Memory B cell (primary cell): ENCODE measurements around the gene PDZRN4.

ENCODE experiments used
- ATAC-seq: fragments of 150-1000 bp; cut with Tn5 transposase; 2 replicates; pipeline ENCODE4 v1.10.0; 2021; ENCODE audit warnings: low read depth, mild to moderate bottlenecking, moderate library complexity
- DNase-seq, 2 donors: peaks; one replicate each; pipeline ENCODE4 v3.0.0; 2022; ENCODE audit warnings: low spot score in 2 of 2
- H3K27ac Mint-ChIP-seq: one replicate; pipeline ENCODE4 v1.8.0; 2022; ENCODE audit warnings: mild to moderate bottlenecking, moderate library complexity, mixed read lengths
- H3K27me3 Mint-ChIP-seq: one replicate; pipeline ENCODE4 v1.8.0; 2022; ENCODE audit warnings: mixed read lengths
- H3K36me3 Mint-ChIP-seq: one replicate; pipeline ENCODE4 v1.8.0; 2022; ENCODE audit warnings: mild to moderate bottlenecking, mixed read lengths
- H3K4me1 Mint-ChIP-seq: one replicate; pipeline ENCODE4 v1.8.0; 2022; ENCODE audit warnings: mixed read lengths
- H3K4me3 Mint-ChIP-seq: one replicate; pipeline ENCODE4 v1.8.0; 2022; ENCODE audit warnings: mild to moderate bottlenecking, moderate library complexity, mixed read lengths
- H3K9me3 Mint-ChIP-seq: one replicate; pipeline ENCODE4 v1.8.0; 2022; ENCODE audit warnings: mixed read lengths

The PDZRN4 gene

DNA sequence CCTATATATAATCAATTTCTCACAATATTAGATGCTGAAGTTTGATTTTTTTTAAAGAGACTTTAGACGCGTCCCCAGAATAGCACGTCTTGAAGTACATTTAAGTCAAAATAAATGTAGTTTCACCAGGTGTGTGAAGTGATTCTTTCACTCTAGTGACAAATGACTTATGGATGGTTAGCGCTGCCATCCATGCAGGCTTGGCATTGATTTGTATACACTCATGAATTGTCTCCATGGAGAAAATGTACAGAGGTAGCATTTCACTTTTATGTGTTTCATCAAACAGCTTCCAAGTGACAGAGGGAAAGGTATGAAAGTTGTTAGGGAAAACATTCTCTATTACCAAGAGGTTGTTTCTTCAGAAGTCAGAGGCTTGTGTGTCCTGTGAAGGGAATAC, 360.8 kb downstream of the PDZRN4 start:
- ATAC-seq (no peak), DNase-seq (no peak)
- H3K4me3 Mint-ChIP-seq: no peak overlapping the region
- no peaks in the 10 kb centered on the region for H3K36me3 Mint-ChIP-seq
- no peaks in the 10 kb centered on the region for H3K4me1 Mint-ChIP-seq
- no peak overlapping the region for H3K27ac Mint-ChIP-seq
- H3K27me3 Mint-ChIP-seq: peaks cover 8% of the 10 kb centered on the region
- H3K9me3 Mint-ChIP-seq: no peaks in the 10 kb centered on the region

DNA sequence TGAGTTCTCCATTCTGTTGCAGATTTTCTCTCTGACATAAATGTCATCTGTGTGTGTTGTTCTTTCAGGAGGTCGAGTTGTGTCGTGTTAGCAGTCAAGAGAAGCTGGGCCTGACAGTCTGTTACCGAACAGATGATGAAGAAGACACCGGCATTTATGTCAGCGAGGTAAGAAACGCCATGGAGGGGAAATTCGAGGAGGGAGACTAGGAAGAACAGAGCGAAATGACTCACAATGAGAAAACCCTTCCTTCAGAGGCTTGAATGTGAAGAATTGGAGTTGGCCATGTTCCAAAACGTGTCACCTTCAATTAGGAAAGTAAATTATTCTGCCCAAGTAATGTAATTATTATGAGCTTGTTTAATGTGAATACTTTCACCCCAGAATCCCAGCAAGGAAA, 364.5 kb downstream of the PDZRN4 start:
- no peaks in the 10 kb centered on the region for H3K36me3 Mint-ChIP-seq
- H3K27me3 Mint-ChIP-seq: peaks cover 2% of the 10 kb centered on the region
- H3K9me3 Mint-ChIP-seq: no peaks in the 10 kb centered on the region
- ATAC-seq (no peak), DNase-seq (no peak)
- no peak overlapping the region for H3K4me3 Mint-ChIP-seq
- no peak overlapping the region for H3K27ac Mint-ChIP-seq
- no peaks in the 10 kb centered on the region for H3K4me1 Mint-ChIP-seq

DNA sequence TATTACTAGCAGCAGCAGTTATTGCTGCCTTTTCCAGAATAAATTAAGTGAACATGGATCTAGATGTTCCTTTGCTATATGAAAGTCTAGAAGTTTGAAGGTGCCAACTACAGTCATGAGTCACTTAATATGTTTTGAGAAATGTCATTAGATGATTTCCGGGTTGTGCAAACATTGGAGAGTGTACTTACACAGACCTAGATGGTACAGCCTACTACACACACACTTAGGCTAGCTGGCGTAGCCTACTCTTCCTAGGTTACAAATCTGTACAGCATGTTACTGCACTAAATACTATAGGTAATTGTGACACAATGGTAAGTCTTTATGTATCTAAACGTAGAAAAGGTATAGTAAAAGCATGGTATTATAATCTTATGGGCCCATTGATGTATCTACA, 368.1 kb downstream of the PDZRN4 start:
- Mint-ChIP-seq H3K4me3 (no peak overlapping the region), H3K9me3 (no peaks in the 10 kb centered on the region), H3K4me1 (no peaks in the 10 kb centered on the region), H3K27ac (no peak overlapping the region), H3K36me3 (no peaks in the 10 kb centered on the region), H3K27me3 (peaks cover 2% of the 10 kb centered on the region)
- no peak for ATAC-seq
- DNase-seq: no peak

DNA sequence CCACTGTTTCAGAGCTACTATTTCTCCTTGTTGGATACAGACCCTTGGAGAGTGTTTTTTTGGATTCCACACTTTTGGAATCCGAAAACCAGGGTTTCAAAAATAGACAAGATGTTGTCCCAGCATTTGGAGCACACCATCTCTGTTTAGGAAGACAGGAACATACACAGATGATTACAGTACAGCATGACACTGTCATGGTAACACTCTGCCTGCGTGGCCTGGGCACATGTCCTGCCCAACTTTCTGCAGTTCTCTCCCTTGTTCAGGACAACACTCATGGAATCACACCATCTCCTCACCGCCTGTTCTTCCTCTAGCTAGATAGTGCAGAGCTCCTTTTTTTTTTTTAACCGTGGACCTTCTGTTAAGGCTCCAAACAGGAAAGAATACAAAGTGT, 369.2 kb downstream of the PDZRN4 start:
- H3K36me3 Mint-ChIP-seq: no peaks in the 10 kb centered on the region
- no peaks in the 10 kb centered on the region for H3K4me1 Mint-ChIP-seq
- DNase-seq (no peak), ATAC-seq (no peak)
- no peaks in the 10 kb centered on the region for H3K9me3 Mint-ChIP-seq
- H3K27me3 Mint-ChIP-seq: peaks cover 2% of the 10 kb centered on the region
- no peak overlapping the region for H3K4me3 Mint-ChIP-seq
- no peak overlapping the region for H3K27ac Mint-ChIP-seq

DNA sequence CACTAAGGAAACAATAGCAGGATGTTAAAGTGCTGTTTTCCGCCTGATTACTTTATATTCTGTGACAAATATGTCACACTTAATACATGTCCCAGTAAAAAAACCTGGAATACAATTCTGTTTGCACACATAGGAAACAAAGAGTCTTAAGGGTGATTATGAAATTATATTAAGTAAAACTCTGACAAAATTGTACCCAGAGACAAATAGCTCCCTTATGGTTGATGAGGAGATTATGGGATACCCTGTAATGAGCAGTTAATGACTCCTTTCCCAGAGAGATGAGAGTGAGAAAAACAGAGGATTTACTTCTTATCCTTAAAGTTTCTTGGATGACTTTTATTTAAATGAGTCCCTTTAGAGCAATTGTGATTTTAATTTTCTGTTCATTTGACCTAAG, 370.6 kb downstream of the PDZRN4 start:
- Mint-ChIP-seq H3K27ac (no peak overlapping the region), H3K9me3 (no peaks in the 10 kb centered on the region), H3K36me3 (no peaks in the 10 kb centered on the region), H3K27me3 (no peaks in the 10 kb centered on the region), H3K4me3 (no peak overlapping the region), H3K4me1 (no peaks in the 10 kb centered on the region)
- no peak for ATAC-seq
- DNase-seq: no peak

DNA sequence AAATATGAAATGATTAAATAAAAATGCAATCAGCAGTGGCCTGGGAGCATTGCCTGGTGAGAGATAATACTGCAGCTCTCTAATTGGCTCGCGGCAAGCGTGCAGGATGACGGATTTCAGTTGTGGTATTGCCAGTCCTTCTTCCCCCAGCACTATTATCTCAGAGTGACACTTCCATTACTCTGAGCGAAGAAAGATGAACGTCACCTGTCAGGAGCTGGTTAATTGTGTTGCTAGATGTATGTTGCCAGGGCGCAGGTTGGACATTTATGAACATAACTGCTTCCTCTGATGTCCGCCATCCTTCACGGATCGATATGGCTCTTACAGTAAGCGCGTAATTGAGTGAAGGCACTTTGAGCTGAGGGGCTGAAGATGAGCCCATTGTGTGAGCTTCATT, 374.9 kb downstream of the PDZRN4 start:
- ATAC-seq: no peak
- H3K9me3 Mint-ChIP-seq: no peaks in the 10 kb centered on the region
- no peaks in the 10 kb centered on the region for H3K27me3 Mint-ChIP-seq
- H3K27ac Mint-ChIP-seq: no peak overlapping the region
- no peak overlapping the region for H3K4me3 Mint-ChIP-seq
- no peak for DNase-seq
- H3K36me3 Mint-ChIP-seq: no peaks in the 10 kb centered on the region
- H3K4me1 Mint-ChIP-seq: no peaks in the 10 kb centered on the region

DNA sequence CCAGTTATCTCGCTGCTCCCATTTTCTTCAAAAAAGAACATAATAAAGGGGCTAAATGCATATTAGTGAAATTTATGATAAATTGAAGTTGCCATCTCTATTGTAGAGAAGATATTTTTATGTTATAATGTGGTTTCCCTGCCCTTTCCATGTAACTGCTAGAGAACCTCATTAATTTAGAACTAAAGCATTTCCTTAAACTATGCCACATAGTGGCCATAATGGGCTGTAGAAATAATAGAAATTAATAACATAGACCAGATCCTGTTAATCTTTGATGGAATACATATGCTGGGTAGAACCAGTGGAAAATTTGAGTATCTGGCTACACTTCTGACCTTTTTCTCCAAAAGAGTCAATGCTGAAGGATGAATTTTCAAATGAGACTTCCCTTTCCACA, 376.7 kb downstream of the PDZRN4 start:
- ATAC-seq (no peak), DNase-seq (no peak)
- H3K4me3 Mint-ChIP-seq: no peak overlapping the region
- no peaks in the 10 kb centered on the region for H3K9me3 Mint-ChIP-seq
- no peak overlapping the region for H3K27ac Mint-ChIP-seq
- no peaks in the 10 kb centered on the region for H3K27me3 Mint-ChIP-seq
- no peaks in the 10 kb centered on the region for H3K4me1 Mint-ChIP-seq
- no peaks in the 10 kb centered on the region for H3K36me3 Mint-ChIP-seq

DNA sequence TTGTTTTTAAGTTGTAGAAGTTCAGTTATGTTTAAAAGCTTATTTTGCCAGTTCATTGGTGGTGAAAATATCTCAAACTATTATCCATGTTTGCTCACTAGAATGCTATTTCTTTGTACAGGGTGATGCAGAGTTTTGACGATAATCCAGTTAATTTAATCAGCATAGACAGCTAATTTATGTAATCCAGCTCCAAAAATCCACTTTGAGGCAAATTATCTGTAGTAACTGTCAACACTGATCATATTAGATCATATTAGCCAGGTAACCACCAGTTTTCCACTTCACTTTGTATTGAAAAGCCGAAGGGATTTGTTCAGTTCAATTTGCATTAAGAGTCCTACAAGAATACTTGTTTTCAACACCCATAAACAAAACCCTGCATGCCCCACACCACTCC, 378.6 kb downstream of the PDZRN4 start:
- DNase-seq (no peak), ATAC-seq (no peak)
- no peak overlapping the region for H3K4me3 Mint-ChIP-seq

DNA sequence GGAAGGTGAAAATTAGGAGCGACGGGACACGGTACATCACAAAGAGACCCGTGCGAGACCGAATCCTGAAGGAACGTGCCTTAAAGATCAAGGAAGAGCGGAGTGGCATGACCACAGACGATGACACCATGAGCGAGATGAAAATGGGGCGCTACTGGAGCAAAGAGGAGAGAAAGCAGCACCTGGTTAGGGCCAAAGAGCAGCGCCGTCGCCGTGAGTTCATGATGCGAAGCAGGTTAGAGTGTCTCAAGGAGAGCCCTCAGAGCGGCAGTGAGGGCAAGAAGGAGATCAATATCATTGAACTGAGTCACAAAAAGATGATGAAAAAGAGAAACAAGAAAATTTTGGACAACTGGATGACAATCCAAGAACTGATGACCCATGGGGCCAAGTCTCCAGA, 385.3 kb downstream of the PDZRN4 start:
- Mint-ChIP-seq H3K4me3 (no peak overlapping the region), H3K36me3 (no peaks in the 10 kb centered on the region), H3K9me3 (no peaks in the 10 kb centered on the region), H3K27me3 (no peaks in the 10 kb centered on the region), H3K4me1 (no peaks in the 10 kb centered on the region), H3K27ac (no peak overlapping the region)
- ATAC-seq (no peak), DNase-seq (no peak)

More for the DNA sequence above, 378.6 kb downstream of the PDZRN4 start:
- H3K36me3 Mint-ChIP-seq: no peaks in the 10 kb centered on the region
- H3K27me3 Mint-ChIP-seq: no peaks in the 10 kb centered on the region
- H3K27ac Mint-ChIP-seq: no peak overlapping the region
- H3K4me1 Mint-ChIP-seq: no peaks in the 10 kb centered on the region
- no peaks in the 10 kb centered on the region for H3K9me3 Mint-ChIP-seq

DNA sequence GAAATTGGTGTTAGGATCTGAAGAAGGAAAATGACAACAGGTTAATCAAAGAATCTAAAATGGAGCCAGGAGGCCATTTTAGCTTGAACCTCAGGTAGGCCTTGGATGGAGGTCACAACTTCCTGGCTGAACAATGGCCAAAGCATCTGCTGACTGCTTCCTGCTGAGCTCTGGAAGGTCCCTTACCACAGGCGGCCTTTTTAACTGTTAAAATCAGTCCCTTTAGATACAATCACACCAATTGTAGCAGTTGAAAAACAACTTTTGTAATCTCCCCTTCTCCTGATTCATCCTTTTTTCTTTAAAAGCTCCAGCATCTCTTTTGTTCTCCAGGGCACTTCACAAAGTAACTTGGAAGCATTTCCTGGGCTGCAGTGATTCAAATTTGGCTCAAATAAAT, 388.8 kb downstream of the PDZRN4 start:
- no peak overlapping the region for H3K27ac Mint-ChIP-seq
- no peak overlapping the region for H3K4me3 Mint-ChIP-seq
- no peaks in the 10 kb centered on the region for H3K9me3 Mint-ChIP-seq
- H3K27me3 Mint-ChIP-seq: peaks cover 4% of the 10 kb centered on the region
- no peaks in the 10 kb centered on the region for H3K4me1 Mint-ChIP-seq
- no peaks in the 10 kb centered on the region for H3K36me3 Mint-ChIP-seq
- ATAC-seq: no peak
- DNase-seq: no peak

DNA sequence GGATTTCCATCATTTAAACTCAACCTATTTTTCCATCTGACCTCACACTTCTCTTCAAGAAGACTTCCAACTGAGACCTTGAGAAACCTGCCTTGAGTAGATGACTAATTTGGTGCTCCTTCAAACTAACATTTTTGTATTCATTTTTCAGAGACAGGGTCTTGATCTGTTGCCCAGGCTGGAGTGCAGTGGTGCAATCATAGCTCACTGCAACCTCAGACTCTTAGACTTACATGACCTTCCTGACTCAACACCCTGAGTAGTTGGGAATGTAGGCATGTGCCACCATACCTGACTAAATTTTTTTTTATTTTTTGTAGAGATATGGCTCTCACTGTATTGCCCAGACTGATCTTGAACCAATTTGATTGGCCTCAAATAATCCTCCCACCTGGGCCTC, 389.9 kb downstream of the PDZRN4 start:
- H3K27me3 Mint-ChIP-seq: peaks cover 5% of the 10 kb centered on the region
- no peaks in the 10 kb centered on the region for H3K9me3 Mint-ChIP-seq
- no peak overlapping the region for H3K4me3 Mint-ChIP-seq
- no peak for ATAC-seq
- H3K27ac Mint-ChIP-seq: no peak overlapping the region
- no peaks in the 10 kb centered on the region for H3K4me1 Mint-ChIP-seq
- DNase-seq: no peak
- H3K36me3 Mint-ChIP-seq: no peaks in the 10 kb centered on the region

DNA sequence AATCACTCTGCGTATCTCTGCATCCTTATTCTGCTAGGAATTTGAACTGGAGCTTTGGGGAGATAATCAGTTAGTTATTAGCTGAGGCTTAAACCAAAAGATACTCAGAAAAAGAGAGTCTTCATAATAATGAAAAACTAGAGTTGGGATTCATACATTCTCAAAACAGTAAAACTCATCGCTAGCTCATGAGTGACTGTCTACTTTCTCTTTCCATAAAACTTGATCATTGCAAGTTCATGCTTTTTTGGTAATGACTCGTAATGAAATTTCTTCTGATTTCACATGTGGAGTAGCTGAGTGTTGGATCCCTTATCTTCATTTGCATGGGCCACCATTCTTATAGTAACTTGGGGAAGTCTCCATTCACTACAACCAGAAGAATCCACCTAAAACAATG, 397.7 kb downstream of the PDZRN4 start:
- no peak for ATAC-seq
- Mint-ChIP-seq H3K4me3 (no peak overlapping the region), H3K36me3 (no peaks in the 10 kb centered on the region), H3K9me3 (no peaks in the 10 kb centered on the region), H3K27ac (no peak overlapping the region), H3K27me3 (peaks cover 5% of the 10 kb centered on the region), H3K4me1 (no peaks in the 10 kb centered on the region)
- no peak for DNase-seq

DNA sequence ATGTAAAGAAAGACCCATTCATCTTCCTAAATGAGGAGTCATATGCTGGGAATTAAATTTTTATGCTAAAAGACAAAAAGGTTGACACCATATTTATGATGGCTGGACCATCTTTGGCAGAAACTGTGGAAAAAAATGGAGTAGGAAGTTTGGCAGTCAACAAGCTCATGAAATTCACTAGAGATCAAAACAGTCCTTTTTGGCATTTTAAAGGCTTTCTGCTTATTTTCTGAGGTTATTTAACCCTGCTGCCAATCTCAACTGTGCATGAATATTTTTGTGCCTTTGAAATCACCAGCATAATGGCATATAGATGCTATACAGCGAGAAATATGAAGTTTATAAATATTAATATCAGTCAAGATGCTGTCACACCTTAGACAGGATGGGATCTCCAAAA, 399.5 kb downstream of the PDZRN4 start:
- Mint-ChIP-seq H3K27me3 (peaks cover 3% of the 10 kb centered on the region), H3K36me3 (no peaks in the 10 kb centered on the region), H3K4me1 (no peaks in the 10 kb centered on the region), H3K9me3 (no peaks in the 10 kb centered on the region), H3K4me3 (no peak overlapping the region), H3K27ac (no peak overlapping the region)
- no peak for DNase-seq
- no peak for ATAC-seq

DNA sequence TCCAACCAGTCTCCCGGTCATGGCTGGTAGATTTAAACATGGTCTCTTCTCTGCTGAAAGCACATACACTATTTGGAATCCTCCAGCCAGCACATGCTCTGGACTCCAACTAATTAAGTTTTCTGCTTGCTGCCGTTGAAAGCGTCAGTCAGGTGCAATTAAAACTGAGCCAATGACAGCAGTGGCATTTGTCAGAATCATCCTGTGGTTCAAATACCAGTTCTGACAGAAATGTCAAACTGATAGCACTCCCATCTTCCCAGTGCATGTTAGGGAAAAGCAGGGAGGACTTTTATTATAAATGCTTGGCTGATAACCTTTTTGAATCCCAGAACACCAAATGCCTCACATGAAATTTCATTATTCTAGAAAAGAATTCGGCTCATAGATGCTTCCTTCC, 401.8 kb downstream of the PDZRN4 start:
- Mint-ChIP-seq H3K9me3 (no peaks in the 10 kb centered on the region), H3K27me3 (peaks cover 2% of the 10 kb centered on the region), H3K27ac (no peak overlapping the region), H3K4me3 (no peak overlapping the region), H3K36me3 (no peaks in the 10 kb centered on the region), H3K4me1 (no peaks in the 10 kb centered on the region)
- DNase-seq (no peak), ATAC-seq (no peak)

DNA sequence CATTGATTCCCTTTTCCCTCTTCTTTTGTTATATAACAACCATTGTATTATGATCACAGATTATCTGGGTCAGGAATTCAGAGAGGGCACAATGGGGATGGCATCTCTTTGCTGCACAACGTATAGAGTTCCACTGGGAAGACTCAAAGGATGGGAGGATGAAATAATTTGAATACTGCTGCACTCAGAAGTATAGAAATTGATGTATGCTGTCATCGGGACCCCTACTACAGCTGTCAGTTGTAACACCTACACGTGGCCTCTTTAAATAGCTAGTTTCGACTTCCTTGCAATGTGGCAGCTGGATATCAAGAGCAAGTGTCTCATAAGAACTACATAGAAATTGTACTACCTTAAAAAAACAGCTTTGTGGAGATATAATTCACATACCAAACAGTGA, 408.1 kb downstream of the PDZRN4 start:
- H3K4me3 Mint-ChIP-seq: no peak overlapping the region
- no peak overlapping the region for H3K27ac Mint-ChIP-seq
- DNase-seq (no peak), ATAC-seq (no peak)
- H3K9me3 Mint-ChIP-seq: no peaks in the 10 kb centered on the region
- H3K27me3 Mint-ChIP-seq: no peaks in the 10 kb centered on the region
- H3K36me3 Mint-ChIP-seq: no peaks in the 10 kb centered on the region
- H3K4me1 Mint-ChIP-seq: no peaks in the 10 kb centered on the region

DNA sequence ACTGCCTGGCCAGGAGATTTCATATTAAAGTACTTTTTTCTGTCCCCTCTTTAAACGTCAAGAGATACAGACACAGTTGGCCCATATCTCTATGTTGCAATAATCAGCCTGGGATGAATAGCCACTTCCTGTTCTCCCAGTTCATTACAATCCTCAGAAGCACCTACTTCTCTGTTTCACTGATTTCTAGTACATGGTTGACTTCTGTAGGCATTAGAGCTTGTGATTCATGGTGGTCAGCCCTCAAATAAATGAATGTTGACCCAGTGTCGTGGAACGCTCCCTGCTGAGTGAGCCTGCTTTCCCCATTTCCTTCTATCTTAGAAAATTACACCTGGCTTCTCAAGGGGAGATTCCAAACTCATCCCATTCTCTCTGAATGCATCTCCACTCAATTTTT, 416.7 kb downstream of the PDZRN4 start:
- peaks cover 3% of the 10 kb centered on the region for H3K27me3 Mint-ChIP-seq
- no peaks in the 10 kb centered on the region for H3K36me3 Mint-ChIP-seq
- DNase-seq (no peak), ATAC-seq (no peak)
- no peak overlapping the region for H3K4me3 Mint-ChIP-seq
- no peak overlapping the region for H3K27ac Mint-ChIP-seq
- peaks cover 3% of the 10 kb centered on the region for H3K9me3 Mint-ChIP-seq
- H3K4me1 Mint-ChIP-seq: no peaks in the 10 kb centered on the region
